Gastrocnemius medialis (tissue), 4 donors: ENCODE measurements around the gene VIPR2. TPM values are rescaled to one million over a fixed set of nuclear protein-coding genes. Genes with fewer than 3 reads are reported as not detected.

Experiments used
- ATAC-seq, 2 donors: fragments of 150-250 bp; one replicate each; pipeline ENCODE4 v1.9.1; 2016
- DNase-seq, 2 donors: peaks; one replicate each; pipeline ENCODE4 v3.0.0-alpha.2; 2019
- H3K27ac ChIP-seq, 4 donors: fragments of 200-600 bp; sonication (generic); 1 replicate in 1 of 4; 2 replicates in 3 of 4; pipeline ENCODE4 v1.5.1; 2016 to 2018; ENCODE audit warnings: mild to moderate bottlenecking in 2 of 4, moderate library complexity in 1 of 4
- H3K27me3 ChIP-seq, 3 donors: fragments of 200-600 bp; sonication (generic) in 2 of 3; 1 replicate in 1 of 3; 2 replicates in 2 of 3; pipeline versions ENCODE4 v1.5.1 to v1.6.0; 2016 to 2019; ENCODE audit warnings: mild to moderate bottlenecking in 1 of 3, moderate library complexity in 1 of 3
- H3K36me3 ChIP-seq, 2 donors: fragments of 200-600 bp; sonication (generic) in 1 of 2; one replicate each; pipeline ENCODE4 v1.5.1; 2017 to 2018
- H3K4me1 ChIP-seq, 2 donors: fragments of 200-600 bp; sonication (generic) in 1 of 2; one replicate each; pipeline ENCODE4 v1.5.1; 2016 to 2017; ENCODE audit warnings: mild to moderate bottlenecking in 2 of 2
- H3K4me3 ChIP-seq, 4 donors: fragments of 200-600 bp; sonication (generic) in 3 of 4; 1 replicate in 1 of 4; 2 replicates in 3 of 4; pipeline ENCODE4 v1.5.1; 2016 to 2019; ENCODE audit warnings: mild to moderate bottlenecking in 2 of 4
- H3K9me3 ChIP-seq, 3 donors: fragments of 200-600 bp; sonication (generic) in 2 of 3; 1 replicate in 1 of 3; 2 replicates in 2 of 3; pipeline ENCODE4 v1.5.1; 2016 to 2019
- POLR2A ChIP-seq, 2 donors: fragments of 450-650 bp; IDR thresholded peaks; one replicate each; pipeline ENCODE4 v1.6.1; 2017; ENCODE audit warnings: antibody characterized with exemption in 2 of 2, mild to moderate bottlenecking in 2 of 2, moderate library complexity in 2 of 2
- in situ Hi-C, 4 donors: fragments of 200-750 bp; cut with MboI; loops; one replicate each; pipeline versions ENCODE4 v1.15.0 to v1.8.0; 2017; ENCODE audit warnings: low sequenced_read_pairs in 4 of 4
- intact Hi-C: fragments of 100-400 bp; cut with DNase I; formaldehyde crosslinking; loops from one replicate; pipeline ENCODE4 v1.15.1; 2023; ENCODE audit warnings: low total_unique reads
- total RNA-seq, 4 donors: library from RNA; depleted of rRNA; stranded (reverse); fragments of >200 nt; gene quantifications; one replicate each; pipeline versions ENCODE4 v1.1.0 to v1.2.3, GENCODE V29; 2016
- TF ChIP-seq, protein P1 (sequence below), 5 experiments: fragments of 450-650 bp in 3 of 5; fragments of 200-600 bp in 2 of 5; sonication (generic) in 2 of 5; IDR thresholded peaks in 4 of 5; conservative IDR thresholded peaks in 1 of 5; 1 replicate in 4 of 5; 2 replicates in 1 of 5; pipeline ENCODE4 v1.5.1; 2016 to 2019; ENCODE audit warnings: antibody characterized with exemption in 5 of 5, mild to moderate bottlenecking in 3 of 5, moderate library complexity in 3 of 5

VIPR2 gene
- total RNA-seq, 4 donors from 2014 or later: 0.39 to 2.2 (median 0.80) TPM

DNA sequence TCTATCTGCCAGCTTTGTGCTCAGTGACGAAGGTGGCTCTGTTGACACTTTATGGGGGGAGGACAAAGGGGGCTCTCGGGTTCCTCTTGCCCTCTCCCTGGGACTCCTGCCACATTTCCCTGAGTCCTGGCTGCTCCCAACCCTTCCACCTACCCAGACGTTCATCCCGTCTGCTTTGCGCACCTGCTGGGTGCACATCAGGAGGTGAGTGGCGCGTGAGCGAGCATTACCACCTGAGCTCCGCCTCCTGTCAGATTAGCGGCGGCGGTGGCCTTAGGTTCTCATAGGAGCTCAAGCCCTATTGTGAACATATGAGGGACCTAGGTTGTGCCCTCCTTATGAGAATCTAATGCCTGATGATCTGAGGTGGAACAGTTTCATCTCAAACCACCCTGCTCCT lies 151.1 kb downstream of the VIPR2 start:
- in situ Hi-C loops: no loop called here
- DNase-seq (no peak), ATAC-seq (no peak)
- H3K4me3 ChIP-seq: no peak overlapping the region
- intact Hi-C loops: no loop called here
- no peaks in the 10 kb centered on the region for H3K4me1 ChIP-seq
- peaks cover 28 to 51% (median 34%) of the 10 kb centered on the region in 3 donors for H3K27me3 ChIP-seq
- TF ChIP-seq, protein P1, sequence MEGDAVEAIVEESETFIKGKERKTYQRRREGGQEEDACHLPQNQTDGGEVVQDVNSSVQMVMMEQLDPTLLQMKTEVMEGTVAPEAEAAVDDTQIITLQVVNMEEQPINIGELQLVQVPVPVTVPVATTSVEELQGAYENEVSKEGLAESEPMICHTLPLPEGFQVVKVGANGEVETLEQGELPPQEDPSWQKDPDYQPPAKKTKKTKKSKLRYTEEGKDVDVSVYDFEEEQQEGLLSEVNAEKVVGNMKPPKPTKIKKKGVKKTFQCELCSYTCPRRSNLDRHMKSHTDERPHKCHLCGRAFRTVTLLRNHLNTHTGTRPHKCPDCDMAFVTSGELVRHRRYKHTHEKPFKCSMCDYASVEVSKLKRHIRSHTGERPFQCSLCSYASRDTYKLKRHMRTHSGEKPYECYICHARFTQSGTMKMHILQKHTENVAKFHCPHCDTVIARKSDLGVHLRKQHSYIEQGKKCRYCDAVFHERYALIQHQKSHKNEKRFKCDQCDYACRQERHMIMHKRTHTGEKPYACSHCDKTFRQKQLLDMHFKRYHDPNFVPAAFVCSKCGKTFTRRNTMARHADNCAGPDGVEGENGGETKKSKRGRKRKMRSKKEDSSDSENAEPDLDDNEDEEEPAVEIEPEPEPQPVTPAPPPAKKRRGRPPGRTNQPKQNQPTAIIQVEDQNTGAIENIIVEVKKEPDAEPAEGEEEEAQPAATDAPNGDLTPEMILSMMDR (IDR thresholded peaks at IDR 0.05 in 4 of 5, conservative IDR thresholded peaks at IDR 0.05 in 1 of 5): no peak
- no peak for TF ChIP-seq POLR2A (IDR thresholded peaks at IDR 0.05)
- no peaks in the 10 kb centered on the region for H3K36me3 ChIP-seq
- H3K9me3 ChIP-seq: no peaks in the 10 kb centered on the region
- no peak overlapping the region for H3K27ac ChIP-seq

DNA sequence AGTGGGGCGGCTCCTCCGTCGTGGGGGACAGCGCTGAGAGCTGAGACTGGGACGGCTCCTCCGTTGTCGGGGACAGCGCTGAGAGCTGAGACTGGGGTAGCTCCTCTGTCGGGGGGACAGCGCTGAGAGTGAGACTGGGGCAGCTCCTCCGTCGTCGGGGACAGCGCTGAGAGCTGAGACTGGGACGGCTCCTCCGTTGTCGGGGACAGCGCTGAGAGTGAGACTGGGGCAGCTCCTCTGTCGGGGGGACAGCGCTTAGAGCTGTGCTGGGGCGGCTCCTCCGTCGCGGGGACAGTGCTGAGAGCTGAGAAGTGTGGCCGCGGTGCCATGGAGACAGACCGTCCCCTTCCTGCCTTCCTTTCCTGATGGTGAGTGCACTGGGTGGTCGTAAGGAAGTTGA lies 151.9 kb downstream of the VIPR2 start:
- in situ Hi-C loops: no loop called here

DNA sequence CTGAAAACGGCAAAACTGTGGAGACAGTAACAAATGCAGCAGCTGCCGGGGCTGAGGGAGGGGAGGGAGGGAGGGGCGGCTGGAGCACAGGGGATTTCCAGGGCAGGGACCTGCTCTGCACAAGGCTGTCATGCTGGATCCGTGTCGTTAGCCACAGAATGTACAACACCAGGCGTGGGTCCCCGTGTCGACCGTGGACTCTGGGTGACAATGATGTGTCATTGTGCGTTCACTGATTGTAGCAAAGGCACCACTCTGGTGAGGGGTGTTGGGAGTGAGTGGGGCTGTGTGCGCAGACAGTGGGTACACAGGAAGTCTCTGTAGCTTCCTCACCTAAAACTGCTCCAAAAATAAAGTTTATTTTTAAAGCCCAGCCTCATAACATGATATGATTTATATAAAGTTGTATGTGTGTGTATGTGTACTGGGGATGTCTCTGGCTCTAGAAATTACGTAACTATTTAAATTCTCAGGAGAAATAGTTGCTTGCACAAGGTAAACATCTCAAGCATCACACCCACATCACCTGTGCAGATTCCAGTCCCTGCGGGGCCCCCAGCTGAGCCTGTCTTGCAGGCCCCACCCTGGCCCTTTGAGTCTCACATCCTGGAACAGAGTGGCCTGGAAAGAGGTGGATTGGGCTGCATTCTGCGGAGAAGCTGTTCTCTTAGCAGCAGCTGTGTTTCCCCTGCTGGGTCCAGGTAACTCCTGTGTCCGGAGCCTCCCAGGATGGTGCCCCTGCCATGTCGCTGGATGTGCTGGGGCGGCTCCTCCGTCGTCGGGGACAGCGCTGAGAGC lies 152.6 kb downstream of the VIPR2 start:
- Histone ChIP-seq H3K27ac (no peak overlapping the region), H3K27me3 (peaks cover 27 to 47% (median 28%) of the 10 kb centered on the region in 3 donors), H3K36me3 (no peaks in the 10 kb centered on the region), H3K4me3 (no peak overlapping the region), H3K9me3 (no peaks in the 10 kb centered on the region), H3K4me1 (no peaks in the 10 kb centered on the region)
- in situ Hi-C loops (no loop called here), intact Hi-C loops (no loop called here)
- ATAC-seq (no peak), DNase-seq (no peak)
- no peak for TF ChIP-seq POLR2A (IDR thresholded peaks at IDR 0.05)
- TF ChIP-seq, protein P1 (IDR thresholded peaks at IDR 0.05 in 4 of 5, conservative IDR thresholded peaks at IDR 0.05 in 1 of 5): no peak

More for the DNA sequence above, 151.9 kb downstream of the VIPR2 start:
- Histone ChIP-seq H3K27me3 (peaks cover 28 to 51% (median 34%) of the 10 kb centered on the region in 3 donors), H3K4me3 (no peak overlapping the region), H3K36me3 (no peaks in the 10 kb centered on the region), H3K27ac (no peak overlapping the region), H3K9me3 (no peaks in the 10 kb centered on the region), H3K4me1 (no peaks in the 10 kb centered on the region)
- no peak for DNase-seq
- TF ChIP-seq POLR2A (IDR thresholded peaks at IDR 0.05): no peak
- TF ChIP-seq, protein P1 (IDR thresholded peaks at IDR 0.05 in 4 of 5, conservative IDR thresholded peaks at IDR 0.05 in 1 of 5): no peak
- intact Hi-C loops: no loop called here
- no peak for ATAC-seq

DNA sequence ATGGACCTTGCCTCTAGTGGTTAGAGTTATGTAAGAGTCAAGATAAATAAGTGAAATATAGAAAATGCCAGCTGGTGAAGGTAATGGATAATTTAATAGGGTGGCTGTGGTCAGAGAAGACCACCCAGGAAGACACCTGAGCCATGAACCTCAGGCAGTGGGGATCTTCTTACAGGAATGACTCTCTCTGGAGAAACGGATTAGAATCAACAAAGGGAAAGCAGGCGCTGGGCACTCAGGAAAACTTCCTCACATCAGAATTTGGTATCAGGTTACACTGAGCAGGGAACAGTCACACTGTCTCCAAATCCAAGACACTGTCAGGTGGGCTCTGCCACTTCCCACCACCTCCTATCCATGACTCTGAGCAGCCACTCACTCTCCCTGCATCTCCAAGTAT lies 155.7 kb downstream of the VIPR2 start:
- TF ChIP-seq POLR2A (IDR thresholded peaks at IDR 0.05): no peak
- TF ChIP-seq, protein P1 (IDR thresholded peaks at IDR 0.05 in 4 of 5, conservative IDR thresholded peaks at IDR 0.05 in 1 of 5): no peak
- intact Hi-C loops (no loop called here), in situ Hi-C loops (no loop called here)
- H3K4me1 ChIP-seq: no peaks in the 10 kb centered on the region
- no peaks in the 10 kb centered on the region for H3K36me3 ChIP-seq
- no peak for ATAC-seq
- H3K4me3 ChIP-seq: no peak overlapping the region
- H3K27ac ChIP-seq: no peak overlapping the region
- peaks cover 22 to 34% (median 24%) of the 10 kb centered on the region in 3 donors for H3K27me3 ChIP-seq
- no peaks in the 10 kb centered on the region for H3K9me3 ChIP-seq
- no peak for DNase-seq
